Measurements from ENCODE around the gene CXCR6. TPM values are rescaled to one million over a fixed set of nuclear protein-coding genes. Genes with fewer than 3 reads are reported as not detected.
A peak's percentile ranks its signal among the peaks of the same experiment; 100 is the strongest.

The CXCR6 gene
- total RNA-seq, 1 experiment from 2014 or later, result not detected

DNA sequence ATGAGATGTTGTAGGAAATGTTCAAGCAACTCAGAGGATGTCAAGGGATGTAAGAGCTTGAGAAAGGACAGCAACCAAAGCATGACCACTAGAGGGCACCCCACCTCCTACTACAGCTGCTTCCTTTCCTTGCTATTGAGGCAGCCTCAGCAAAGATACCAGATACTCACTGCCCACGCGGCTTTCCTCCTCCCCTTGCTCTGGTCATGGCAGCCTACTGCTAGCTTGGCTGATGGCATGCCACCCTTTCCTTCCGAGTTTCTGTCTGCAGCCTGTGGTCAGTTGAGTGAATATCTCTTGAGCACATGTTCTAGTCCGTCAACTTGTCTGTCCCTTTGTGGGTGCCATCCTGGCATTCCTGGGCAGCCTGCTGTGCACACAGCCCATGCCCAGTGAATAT, 4.4 kb upstream of the CXCR6 start:
- H4K91ac ChIP-seq (ENCODE audit: insufficient read length, low read depth, low read length), result no peak overlapping the region
- no peaks in the 10 kb centered on the region for H3K9me3 ChIP-seq (ENCODE audit: control insufficient read depth, low read depth, low read length)
- no peak overlapping the region for H4K8ac ChIP-seq (replicated peaks; ENCODE audit: insufficient read length, low read depth, low read length)
- TF ChIP-seq, protein P1, sequence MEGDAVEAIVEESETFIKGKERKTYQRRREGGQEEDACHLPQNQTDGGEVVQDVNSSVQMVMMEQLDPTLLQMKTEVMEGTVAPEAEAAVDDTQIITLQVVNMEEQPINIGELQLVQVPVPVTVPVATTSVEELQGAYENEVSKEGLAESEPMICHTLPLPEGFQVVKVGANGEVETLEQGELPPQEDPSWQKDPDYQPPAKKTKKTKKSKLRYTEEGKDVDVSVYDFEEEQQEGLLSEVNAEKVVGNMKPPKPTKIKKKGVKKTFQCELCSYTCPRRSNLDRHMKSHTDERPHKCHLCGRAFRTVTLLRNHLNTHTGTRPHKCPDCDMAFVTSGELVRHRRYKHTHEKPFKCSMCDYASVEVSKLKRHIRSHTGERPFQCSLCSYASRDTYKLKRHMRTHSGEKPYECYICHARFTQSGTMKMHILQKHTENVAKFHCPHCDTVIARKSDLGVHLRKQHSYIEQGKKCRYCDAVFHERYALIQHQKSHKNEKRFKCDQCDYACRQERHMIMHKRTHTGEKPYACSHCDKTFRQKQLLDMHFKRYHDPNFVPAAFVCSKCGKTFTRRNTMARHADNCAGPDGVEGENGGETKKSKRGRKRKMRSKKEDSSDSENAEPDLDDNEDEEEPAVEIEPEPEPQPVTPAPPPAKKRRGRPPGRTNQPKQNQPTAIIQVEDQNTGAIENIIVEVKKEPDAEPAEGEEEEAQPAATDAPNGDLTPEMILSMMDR (conservative IDR thresholded peaks at IDR 0.05), result peak; percentile 89
- no peak overlapping the region for H3K4me3 Mint-ChIP-seq
- H3K23ac ChIP-seq (ENCODE audit: insufficient read length, low read depth, low read length), result no peak overlapping the region
- no peak overlapping the region for H3K14ac ChIP-seq (ENCODE audit: insufficient read depth, low read length)
- no peak overlapping the region for H3K27ac ChIP-seq (ENCODE audit: insufficient read length, low read depth, low read length)
- no peaks in the 10 kb centered on the region for H3K4me1 ChIP-seq (ENCODE audit: insufficient read depth, low read length)
- WGBS (ENCODE audit: extremely low coverage, insufficient read length, low lambda C conversion rate), result no CpG with 5 or more reads among the region's 4 CpGs
- no peak overlapping the region for H4K5ac ChIP-seq (ENCODE audit: insufficient read length, low read depth, low read length)
- H3K9me3 Mint-ChIP-seq, result no peaks in the 10 kb centered on the region
- no peak overlapping the region for H2BK120ac ChIP-seq (ENCODE audit: low read depth, low read length, poor library complexity, severe bottlenecking)
- DNase-seq, result peak; percentile 85
- H2BK12ac ChIP-seq (ENCODE audit: insufficient read length, low read depth, low read length), result no peak overlapping the region
- no peak overlapping the region for H2AFZ ChIP-seq (ENCODE audit: low read length)
- no peak overlapping the region for H2BK5ac ChIP-seq (ENCODE audit: insufficient read length, low read length)
- H3K9ac ChIP-seq (ENCODE audit: extremely low read depth, insufficient read length, low read length), result no peak overlapping the region
- H3K56ac ChIP-seq (ENCODE audit: insufficient read length, low read depth, low read length), result no peak overlapping the region
- H3K27me3 Mint-ChIP-seq (ENCODE audit: low read depth), result no peaks in the 10 kb centered on the region
- no peaks in the 10 kb centered on the region for H3K79me2 ChIP-seq (ENCODE audit: insufficient read depth, low read length)
- H2BK20ac ChIP-seq (ENCODE audit: low read depth, low read length, poor library complexity, severe bottlenecking), result no peak overlapping the region
- H3T11ph ChIP-seq (ENCODE audit: low read length), result no peak overlapping the region
- H3K79me1 ChIP-seq (ENCODE audit: insufficient read depth, low read depth, low read length, poor library complexity, severe bottlenecking), result no peaks in the 10 kb centered on the region
- H3K18ac ChIP-seq (ENCODE audit: insufficient read length, low read depth, low read length), result no peak overlapping the region
- no peaks in the 10 kb centered on the region for H3K27me3 ChIP-seq (ENCODE audit: insufficient read depth, low read length)
- no peaks in the 10 kb centered on the region for H4K20me1 ChIP-seq (ENCODE audit: control insufficient read depth, insufficient read depth, insufficient read length)
- no peak overlapping the region for H3K4me2 ChIP-seq (ENCODE audit: insufficient read depth, insufficient read length, low read length)
- H3K4ac ChIP-seq (ENCODE audit: low read depth, low read length), result no peak overlapping the region
- H3K36me3 Mint-ChIP-seq (ENCODE audit: insufficient read depth in 1 of 3, low read depth in 3 of 3), result peaks cover 9 to 36% (median 32%) of the 10 kb centered on the region in 3 experiments; a peak in 5 of 7 replicates
- no peak overlapping the region for H2AK5ac ChIP-seq (ENCODE audit: insufficient read length, low read length)
- no peaks in the 10 kb centered on the region for H3K23me2 ChIP-seq (ENCODE audit: insufficient read length, low read depth, low read length, poor library complexity, severe bottlenecking)
- peaks cover 16 to 20% of the 10 kb centered on the region in 2 experiments for H3K4me1 Mint-ChIP-seq
- no peak overlapping the region for H2BK15ac ChIP-seq (ENCODE audit: low read depth, low read length)
- H3K27ac Mint-ChIP-seq, result peak overlapping the region in 1 of 3 experiments; percentile 31; a peak in 1 of 7 replicates

All from H9 (cell line).